Measurements from ENCODE around the gene DLL4.

DLL4 gene

DNA sequence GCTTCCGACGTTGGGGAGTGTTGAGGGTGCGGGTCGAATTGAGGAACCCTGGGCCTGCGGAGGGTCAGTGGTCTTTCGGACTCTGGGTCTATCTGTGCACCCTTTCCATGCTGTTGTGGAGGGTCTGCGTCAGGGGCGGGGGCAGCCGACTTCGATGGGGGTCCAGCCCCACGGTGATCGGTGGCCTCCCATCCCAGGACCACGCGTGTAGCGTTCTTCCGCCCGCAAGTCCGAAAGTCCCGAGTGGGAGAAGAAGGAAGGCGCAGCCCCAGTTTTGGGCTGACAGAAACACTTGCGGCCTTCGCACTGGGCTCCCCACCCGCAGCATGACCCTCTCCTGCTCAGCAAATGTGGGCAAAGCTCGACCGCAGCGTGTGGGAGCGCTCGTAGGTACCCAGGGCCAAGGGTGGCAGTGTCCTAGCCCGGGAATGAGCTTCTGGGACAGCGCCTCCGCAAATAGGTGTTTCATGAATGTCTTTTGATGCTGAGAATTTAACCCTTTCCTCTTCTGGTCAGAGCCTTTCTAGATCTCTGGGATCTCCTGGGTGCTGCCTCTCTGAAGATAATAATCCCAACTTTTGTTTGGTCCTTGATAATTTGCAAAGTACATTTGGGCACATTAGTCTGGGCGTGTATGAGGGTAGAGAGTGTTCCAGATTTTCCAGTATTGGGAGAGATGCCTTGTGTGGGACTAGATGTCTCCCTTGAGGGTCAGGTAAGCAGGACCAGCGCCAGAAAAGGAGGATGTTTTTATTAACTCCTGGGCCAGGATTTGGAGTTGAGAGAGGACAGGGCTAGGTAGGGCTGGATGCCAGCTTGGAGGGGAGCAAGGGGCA is 2.3 kb upstream of the DLL4 start:
- DNase-seq (ENCODE audit: low spot score) = no peak

DNA sequence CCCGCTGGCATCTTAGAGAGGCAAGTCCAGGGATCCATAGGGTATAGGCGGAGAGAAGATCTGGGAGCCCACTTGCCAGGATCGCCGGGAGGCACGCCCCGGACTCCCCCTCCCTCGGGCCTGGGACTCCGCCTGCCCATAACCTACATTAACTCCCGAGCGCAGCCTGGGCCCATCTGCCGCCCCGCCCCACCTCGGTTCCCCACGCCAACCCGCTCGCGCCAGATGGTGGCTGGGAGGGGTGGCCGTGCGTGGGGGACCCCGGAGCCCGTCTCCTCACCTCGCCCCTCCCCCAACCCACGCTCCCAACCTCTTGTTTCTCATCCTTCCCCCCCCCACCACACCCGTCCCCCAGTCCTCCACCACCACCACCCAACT is 1.7 kb upstream of the DLL4 start:
- no peak for DNase-seq (ENCODE audit: low spot score)

DNA sequence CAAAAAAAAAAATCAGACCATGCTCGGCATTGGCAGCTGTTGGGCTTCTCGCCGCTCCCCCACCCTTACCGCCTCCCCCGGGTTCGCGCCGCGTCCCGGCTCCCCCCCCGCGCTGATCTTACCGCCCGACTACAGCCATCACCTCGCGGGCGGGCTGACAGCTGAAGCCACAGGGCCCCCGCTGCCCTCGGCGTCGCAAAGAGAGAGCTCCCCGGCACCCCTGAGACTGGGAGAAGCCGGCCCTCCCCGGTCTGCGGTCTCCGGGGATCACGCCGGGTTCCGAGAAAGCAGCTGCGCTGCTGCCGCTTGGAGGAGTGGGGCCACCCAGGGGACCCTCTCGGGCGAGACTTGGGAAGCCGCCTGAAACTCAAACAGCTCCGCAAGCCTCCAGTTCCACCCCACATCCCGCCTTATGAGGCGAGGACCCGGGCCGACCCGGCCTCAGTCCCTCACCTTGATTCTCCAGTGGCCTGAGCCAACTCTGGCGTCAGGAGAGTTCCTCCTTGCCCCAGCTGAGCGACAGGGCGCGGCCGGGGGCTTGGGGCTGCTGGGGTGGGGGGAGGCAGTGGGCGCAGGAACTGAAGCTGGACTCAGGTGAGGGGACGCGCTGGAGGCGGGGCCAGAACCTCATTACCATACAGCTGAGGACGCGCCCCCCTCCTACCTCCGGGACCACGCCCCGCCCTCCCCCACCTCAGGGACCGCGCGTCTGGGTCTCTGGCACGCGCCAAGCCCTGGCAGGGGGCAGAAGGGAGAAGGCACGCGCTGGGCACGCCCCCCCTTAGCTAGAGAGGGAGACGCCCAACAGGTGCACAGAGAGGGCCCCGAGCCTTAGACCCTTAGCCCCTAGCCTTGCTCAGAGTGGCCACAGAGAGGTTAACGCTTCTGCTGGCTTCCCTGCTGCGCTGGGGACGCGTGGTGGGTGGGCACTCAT is 1.0 kb upstream of the DLL4 start:
- DNase-seq (ENCODE audit: low spot score) = no peak

DNA sequence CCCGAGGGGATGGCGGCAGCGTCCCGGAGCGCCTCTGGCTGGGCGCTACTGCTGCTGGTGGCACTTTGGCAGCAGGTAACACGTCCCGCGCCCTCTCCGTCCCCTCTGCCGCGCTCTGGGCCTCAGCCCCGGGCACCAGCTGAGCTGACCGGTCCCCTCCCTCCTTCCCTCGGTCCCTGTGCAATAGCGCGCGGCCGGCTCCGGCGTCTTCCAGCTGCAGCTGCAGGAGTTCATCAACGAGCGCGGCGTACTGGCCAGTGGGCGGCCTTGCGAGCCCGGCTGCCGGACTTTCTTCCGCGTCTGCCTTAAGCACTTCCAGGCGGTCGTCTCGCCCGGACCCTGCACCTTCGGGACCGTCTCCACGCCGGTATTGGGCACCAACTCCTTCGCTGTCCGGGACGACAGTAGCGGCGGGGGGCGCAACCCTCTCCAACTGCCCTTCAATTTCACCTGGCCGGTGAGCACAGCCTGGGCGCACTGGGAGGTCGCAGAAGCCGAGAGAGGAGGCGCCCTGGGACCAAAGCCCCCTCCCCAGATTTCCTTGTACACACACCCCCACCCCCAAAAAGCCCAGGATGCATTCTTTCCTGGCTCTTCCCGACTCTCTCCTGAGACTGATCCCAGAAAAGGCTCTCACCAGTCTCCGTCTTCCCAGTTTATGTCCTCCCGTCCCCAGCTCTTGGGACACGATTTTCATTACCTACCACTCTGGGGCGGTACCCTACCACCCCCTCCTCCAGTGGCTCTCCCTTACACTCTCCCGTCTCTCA is 705 bp downstream of the DLL4 start:
- no peak for DNase-seq (ENCODE audit: low spot score)

DNA sequence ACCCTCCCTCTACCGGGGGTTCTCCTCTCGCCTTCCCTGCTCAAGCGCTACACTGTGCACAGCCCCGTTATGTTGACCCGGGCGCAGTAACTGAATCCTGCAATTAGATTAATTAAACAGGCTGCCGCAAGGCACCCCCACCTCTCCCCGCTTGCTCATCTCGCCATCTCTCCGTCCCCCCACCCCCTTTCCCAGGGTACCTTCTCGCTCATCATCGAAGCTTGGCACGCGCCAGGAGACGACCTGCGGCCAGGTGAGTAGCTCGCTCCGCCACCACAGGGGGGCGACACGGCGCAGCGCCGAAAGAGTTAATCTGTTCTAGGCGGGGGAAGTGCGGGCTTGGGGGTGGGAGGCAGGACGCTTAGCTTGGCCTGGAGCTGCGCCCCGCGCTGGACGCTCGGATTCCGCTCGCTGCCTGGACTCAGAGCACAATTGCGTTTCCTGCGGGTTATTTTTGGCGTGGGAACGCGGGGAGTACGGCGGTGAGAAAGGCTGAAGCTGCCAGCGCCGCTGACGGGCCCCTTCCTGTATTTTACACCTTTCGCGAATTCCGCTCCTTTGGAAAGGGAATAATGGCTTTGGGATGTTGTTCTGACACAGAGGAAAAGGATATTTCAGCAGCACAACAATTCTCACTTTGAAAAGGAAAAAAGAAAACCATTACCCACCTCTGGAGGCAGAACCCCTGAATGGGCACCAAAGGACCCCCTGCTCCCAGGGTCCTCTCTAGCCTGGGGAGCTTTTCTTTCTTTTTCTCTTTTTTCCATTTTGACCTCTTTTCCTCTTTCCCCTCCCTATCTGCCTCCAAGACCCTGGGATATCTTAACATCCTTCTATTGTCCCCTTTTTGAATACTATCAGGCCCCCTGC is 1.5 kb downstream of the DLL4 start:
- DNase-seq (ENCODE audit: low spot score) = no peak

DNA sequence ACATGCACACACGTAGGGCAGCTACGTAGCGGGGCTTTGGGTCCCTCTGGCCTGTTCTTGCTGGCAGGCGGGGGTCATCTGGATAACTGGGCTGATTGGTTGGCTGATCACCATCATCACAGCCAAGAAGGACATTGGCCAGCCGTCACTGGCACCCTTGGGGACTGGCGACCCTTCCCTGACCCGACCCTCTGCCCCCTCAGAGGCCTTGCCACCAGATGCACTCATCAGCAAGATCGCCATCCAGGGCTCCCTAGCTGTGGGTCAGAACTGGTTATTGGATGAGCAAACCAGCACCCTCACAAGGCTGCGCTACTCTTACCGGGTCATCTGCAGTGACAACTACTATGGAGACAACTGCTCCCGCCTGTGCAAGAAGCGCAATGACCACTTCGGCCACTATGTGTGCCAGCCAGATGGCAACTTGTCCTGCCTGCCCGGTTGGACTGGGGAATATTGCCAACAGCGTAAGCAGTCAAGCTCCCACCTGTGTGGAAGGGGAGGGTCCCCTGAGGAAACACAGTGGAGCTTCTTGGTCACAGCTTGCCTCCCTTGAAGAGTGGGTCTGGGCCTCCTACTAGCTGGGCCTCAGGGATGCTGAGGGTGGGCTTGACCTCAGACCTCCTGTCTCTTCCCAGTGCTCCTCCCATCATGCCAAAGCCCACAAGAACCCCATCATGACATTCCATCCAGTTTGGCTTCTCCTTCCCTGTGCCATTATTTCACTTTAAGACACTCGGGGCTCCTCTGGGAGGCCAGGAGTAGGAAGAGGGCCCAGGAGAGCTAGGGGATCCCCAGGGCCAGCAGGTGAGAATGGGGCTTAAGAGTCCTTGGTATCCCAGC is 2.4 kb downstream of the DLL4 start:
- DNase-seq (ENCODE audit: low spot score) = no peak

DNA sequence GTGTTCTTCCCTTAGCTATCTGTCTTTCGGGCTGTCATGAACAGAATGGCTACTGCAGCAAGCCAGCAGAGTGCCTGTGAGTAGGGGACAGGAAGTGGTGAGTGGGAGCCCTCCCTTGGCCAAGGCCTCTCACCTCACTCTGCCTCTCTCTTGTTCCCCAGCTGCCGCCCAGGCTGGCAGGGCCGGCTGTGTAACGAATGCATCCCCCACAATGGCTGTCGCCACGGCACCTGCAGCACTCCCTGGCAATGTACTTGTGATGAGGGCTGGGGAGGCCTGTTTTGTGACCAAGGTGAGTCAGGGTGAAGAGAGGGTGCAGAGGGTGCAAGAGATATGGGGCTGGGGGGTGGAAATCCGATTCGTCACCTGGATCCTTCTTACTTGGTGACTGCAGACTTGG is 3.0 kb downstream of the DLL4 start:
- DNase-seq (ENCODE audit: low spot score) = no peak

DNA sequence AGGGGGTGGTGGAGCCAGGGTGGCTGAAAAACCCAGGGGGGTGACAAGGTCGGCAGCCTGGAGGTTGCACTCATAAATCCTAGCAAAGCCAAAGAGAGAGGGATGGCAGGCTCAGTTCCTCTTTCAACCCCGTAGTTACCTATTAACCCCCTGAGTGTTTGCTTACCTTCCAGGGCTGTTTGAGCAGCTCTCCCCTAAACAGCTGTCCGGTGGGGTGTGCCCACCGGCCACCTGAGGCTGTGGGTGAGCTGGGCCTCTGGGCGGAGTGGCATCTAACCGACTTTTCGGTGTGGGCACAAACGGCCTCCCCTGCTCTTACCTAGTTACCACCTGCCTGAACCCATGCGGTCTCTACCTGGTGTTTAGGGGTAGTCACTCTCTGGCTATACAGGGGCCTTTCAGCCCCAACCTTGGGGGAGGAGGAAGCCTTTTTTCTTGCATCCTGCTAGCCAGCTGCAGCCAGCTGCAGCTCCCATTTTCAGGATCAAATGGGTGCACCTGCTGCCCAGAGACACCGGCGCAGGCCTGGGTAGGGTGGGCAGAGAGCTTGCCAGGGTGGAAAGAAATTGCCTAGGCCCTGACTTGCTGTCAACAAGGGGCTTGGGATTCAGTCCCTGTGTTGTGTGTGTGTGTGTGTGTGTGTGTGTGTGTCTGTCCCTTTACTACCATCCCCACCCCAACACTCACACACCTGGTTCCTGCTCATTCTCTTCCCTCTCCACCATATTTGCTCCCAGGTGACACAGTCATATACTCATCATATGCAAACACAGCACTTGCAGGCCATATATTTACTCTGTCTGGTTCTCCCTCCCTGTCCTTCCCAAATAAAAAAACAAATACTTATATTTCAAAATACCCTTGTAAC is 3.7 kb downstream of the DLL4 start:
- no peak for DNase-seq (ENCODE audit: low spot score)

DNA sequence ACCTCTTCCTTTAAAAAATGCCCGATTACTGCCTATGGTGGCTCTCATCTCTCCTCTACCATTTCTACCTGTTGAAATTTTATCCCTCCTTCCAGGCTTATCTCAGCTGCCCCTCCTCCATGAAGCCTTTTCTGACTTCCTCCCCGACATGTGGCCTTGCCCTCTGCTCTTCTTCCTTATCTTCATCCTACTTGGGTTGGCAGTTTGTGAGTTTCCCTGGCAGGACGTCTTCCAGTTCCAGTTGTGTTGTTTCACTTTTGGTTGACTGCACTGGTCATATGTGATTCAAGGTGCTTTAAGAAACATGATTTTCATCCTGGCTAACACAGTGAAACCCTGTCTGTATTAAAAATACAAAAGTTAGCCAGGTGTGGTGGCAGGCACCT is 4.4 kb downstream of the DLL4 start:
- no peak for DNase-seq (ENCODE audit: low spot score)

DNA sequence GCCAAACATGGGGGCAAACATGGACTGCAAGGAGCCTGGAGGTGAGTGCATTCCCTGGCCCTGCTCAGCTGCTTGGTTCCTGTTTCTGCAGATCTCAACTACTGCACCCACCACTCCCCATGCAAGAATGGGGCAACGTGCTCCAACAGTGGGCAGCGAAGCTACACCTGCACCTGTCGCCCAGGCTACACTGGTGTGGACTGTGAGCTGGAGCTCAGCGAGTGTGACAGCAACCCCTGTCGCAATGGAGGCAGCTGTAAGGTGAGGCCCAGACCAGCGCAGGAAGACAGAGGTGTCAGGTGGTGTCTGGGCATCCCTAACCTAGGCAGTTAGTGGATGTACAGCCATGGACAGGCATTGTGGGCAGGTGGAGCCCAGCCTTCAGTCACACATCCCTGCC is 5.3 kb downstream of the DLL4 start:
- DNase-seq (ENCODE audit: low spot score) = no peak

DNA sequence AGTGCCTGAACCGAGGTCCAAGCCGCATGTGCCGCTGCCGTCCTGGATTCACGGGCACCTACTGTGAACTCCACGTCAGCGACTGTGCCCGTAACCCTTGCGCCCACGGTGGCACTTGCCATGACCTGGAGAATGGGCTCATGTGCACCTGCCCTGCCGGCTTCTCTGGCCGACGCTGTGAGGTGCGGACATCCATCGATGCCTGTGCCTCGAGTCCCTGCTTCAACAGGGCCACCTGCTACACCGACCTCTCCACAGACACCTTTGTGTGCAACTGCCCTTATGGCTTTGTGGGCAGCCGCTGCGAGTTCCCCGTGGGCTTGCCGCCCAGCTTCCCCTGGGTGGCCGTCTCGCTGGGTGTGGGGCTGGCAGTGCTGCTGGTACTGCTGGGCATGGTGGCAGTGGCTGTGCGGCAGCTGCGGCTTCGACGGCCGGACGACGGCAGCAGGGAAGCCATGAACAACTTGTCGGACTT is 7.1 kb downstream of the DLL4 start:
- no peak for DNase-seq (ENCODE audit: low spot score)

DNA sequence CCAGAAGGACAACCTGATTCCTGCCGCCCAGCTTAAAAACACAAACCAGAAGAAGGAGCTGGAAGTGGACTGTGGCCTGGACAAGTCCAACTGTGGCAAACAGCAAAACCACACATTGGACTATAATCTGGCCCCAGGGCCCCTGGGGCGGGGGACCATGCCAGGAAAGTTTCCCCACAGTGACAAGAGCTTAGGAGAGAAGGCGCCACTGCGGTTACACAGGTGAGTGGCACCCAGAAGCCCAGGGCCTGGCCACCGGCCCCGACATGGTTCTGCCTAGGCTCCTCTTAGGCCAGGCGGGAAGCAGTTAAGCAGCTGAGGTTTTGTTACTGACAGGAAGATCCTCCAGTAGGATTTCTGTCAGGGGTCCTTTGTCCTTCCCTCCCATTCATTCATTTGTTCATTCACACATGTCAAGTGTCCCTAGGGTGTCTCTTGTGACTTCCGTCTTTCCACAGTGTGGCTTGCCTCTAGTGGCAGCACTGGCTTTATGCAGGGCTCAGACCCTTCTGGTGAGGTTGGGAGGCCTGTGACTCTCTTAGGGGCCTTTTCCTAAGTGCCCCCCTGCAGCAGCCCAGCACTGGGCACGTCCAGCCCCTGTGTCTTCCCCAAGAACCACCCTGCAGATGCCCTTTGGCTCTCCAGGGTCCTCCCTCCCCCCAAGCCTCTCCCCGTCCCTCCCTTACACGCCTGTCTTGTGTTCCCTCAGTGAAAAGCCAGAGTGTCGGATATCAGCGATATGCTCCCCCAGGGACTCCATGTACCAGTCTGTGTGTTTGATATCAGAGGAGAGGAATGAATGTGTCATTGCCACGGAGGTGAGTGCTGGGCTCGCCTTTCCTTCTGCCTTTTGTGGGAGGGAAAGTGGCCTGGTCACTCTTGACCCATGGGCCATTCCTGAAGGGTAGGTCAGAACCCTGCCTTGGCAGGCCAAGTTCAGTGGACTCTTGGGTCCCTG is 7.8 kb downstream of the DLL4 start:
- no peak for DNase-seq (ENCODE audit: low spot score)

DNA sequence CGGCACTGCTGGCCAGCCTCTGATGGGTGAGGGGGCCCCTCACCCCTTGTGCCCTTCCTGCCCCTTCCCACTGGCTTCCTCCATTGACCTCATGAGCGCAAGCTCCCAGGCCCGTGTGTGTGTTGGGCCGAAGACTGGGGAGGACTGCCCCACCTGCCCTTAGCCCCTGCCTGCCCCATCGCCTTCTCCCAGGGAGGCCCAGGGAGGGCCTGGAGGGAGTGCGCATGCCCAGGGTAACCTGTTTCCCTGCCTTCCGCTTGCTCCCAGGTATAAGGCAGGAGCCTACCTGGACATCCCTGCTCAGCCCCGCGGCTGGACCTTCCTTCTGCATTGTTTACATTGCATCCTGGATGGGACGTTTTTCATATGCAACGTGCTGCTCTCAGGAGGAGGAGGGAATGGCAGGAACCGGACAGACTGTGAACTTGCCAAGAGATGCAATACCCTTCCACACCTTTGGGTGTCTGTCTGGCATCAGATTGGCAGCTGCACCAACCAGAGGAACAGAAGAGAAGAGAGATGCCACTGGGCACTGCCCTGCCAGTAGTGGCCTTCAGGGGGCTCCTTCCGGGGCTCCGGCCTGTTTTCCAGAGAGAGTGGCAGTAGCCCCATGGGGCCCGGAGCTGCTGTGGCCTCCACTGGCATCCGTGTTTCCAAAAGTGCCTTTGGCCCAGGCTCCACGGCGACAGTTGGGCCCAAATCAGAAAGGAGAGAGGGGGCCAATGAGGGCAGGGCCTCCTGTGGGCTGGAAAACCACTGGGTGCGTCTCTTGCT is 8.8 kb downstream of the DLL4 start:
- DNase-seq (ENCODE audit: low spot score) = no peak

DNA sequence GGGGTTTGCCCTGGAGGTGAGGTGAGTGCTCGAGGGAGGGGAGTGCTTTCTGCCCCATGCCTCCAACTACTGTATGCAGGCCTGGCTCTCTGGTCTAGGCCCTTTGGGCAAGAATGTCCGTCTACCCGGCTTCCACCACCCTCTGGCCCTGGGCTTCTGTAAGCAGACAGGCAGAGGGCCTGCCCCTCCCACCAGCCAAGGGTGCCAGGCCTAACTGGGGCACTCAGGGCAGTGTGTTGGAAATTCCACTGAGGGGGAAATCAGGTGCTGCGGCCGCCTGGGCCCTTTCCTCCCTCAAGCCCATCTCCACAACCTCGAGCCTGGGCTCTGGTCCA is 9.4 kb downstream of the DLL4 start:
- no peak for DNase-seq (ENCODE audit: low spot score)

DNA sequence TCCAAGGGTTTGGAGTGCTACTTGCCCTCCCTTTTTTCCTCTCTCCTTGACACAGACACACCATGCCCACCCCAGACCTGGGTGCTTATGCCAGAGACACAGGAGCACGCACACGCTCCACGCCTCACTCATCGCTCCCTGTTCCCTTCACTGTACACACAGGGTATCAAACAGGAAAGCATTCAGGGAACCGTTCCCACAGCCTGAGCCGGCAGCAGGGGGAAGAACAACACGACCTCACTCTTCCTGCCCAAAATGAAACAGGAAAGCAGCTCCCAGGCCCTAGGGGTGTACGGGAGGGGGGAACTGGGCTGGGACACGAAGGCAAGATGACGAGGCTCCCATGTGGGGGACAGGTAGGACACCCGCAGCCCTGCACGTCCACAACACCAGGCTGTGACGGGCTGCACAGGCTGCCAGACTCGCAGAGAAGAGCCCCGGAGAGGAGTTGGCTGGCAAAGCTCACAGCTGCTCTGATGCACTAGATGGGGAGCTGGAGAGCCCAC is 11.2 kb downstream of the DLL4 start:
- DNase-seq (ENCODE audit: low spot score) = no peak

DNA sequence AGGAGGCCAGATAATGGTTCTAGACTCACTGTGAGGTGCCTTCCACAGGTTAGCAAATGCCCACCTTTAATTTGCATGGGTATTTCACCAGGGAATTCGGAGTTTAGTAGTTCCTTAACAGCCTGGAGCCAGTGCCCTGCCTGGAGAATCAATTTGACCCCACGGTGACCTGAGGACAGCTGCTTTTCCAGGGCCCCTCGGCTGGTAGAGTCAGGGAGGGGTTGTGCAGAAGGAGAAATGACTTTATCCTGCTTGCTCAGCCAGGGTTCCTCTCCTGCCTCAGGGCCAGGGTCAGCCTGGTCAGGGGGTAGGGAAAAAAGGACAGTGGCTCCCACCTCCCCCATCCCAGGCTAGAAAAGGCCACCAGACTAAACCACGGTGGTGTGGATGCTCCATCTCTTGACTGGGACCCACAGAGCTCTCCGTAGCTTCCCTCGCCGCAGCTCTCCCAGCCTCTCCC is 12.0 kb downstream of the DLL4 start:
- DNase-seq (ENCODE audit: low spot score) = no peak

Measured in CD4-positive, alpha-beta T cell treated with Interleukin-2 at 100 ng/mL for 4 hours (primary cell).